DMS114 treated with DMSO at 0.1 percent for 48 hours (cell line): ENCODE data around the gene RAD51D.
"Not testable (repeated sequence)": the region's sequence is repeated elsewhere in the genome, so short reads cannot be mapped to it uniquely, and the experiment has no call there.

Experiments used
- DNase-seq: peaks from one replicate; lab custom pipeline; 2025; ENCODE audit not compliant: unreplicated experiment; lab: John Stamatoyannopoulos, UW

The RAD51D gene

DNA sequence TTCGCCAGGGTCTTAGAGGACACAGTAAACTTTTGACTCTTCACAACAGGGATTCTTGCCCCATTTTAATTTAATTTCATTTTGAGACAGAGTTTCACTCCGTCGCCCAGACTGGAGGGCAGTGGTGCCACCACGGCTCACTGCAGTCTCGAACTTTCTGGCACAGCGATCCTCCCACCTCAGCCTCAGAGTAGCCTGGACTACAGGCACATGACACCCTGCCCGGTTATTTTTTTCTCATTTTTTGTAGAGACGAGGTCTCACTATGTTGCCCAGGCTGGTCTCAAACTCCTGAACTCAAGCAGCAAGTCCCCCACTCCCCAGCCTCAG lies 22.8 kb upstream of the RAD51D start:
- DNase-seq, result no peak

- peak; percentile 64 for DNase-seq
Measured at GRCh38 chr17:35141681-35142466, 22.2 kb upstream of the RAD51D start, which contains the start of gene NLE1. Gene NLE1, minus strand, starts transcription at chr17:35142303. Its CDS starts 28 bp downstream, at chr17:35142275.

GRCh38 chr17:35138218-35138617 lies 18.6 kb upstream of the RAD51D start:
- DNase-seq, result no peak

DNA sequence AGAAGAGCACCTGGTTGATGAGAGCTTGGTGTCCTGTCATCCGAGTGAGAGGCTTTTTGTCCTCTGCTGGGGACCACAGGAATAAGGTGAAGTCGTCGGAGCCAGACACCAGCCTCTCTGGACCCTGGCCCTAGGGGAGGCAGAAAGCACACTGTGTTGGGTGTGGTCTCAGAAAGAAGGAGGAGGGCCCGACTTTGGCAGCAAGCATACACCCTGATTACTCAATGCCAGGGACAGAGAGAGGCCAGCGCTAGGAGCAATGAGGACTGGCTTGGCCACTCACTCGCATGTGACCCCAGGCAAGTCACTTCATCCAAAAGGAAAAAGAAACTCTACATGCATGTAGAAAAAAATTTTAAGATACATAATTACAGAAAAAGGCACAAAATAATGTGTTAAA lies 15.7 kb upstream of the RAD51D start:
- DNase-seq, result no peak

DNA sequence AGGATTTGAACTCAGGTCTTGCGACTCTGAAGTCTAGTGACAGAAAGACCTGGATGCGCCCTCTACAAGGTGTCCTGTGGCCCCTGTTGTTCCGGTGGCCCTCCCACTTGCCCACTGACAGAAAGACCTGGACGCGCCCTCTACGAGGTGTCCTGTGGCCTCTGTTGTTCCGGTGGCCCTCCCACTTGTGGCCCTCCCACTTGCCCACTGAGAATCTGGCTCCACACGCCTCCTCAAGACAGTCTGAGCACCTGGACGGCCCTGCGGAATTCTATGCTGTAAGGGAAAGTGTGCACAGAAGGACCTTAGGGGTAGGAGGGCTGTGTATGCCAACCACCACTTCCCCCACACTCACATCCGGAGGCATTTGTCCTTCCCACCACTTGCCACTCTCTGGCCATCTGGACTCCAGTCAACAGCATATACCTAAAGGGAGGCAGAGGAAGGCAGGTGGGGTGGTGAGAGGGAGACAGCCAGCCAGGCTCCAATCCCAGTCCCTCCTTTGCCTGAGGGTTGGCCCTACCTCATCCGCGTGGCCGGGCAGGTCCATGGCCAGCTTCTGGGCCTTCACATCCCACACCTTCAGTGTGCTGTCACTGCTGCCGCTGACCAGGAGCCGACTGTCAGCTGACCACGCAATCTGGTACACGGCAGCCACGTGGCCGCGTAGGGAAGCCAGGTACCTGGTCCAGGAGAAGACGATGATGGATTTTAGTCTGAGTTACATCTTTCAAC lies 13.3 kb upstream of the RAD51D start:
- no peak for DNase-seq

DNA sequence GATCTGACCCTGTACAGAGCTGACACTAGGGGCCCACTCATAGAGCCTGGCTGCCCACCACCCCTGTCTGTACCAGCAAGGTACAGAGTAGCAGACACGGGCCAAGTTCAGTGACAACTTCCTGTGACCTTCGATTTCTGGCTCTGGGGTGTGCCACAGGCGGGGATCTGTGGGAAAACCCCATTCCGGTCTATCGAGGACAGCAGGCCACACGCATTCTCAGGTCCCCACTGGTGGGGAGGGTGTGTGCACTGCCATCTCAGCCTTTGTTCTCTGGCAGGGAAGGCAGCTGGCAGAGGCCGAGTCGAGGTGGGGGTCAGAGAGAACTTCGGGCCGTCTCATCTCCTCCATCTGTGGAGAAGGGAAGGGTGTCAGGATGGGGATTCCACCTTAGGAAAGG lies 12.4 kb upstream of the RAD51D start:
- no peak for DNase-seq

- DNase-seq, result no peak
Measured at GRCh38 chr17:35130392-35130791, 10.7 kb upstream of the RAD51D start.

- DNase-seq, result no peak
Measured at GRCh38 chr17:35129973-35130351, 10.3 kb upstream of the RAD51D start.

- DNase-seq, result no peak
Measured at GRCh38 chr17:35129154-35129972, 9.7 kb upstream of the RAD51D start.

- no peak for DNase-seq
Measured at GRCh38 chr17:35127751-35128514, 8.3 kb upstream of the RAD51D start.

- no peak for DNase-seq
Measured at GRCh38 chr17:35121315-35121714, 1.7 kb upstream of the RAD51D start, which contains the start of gene FNDC8. Gene FNDC8, plus strand, starts transcription at chr17:35121615. Its CDS starts 79 bp downstream, at chr17:35121694.

- DNase-seq, result no peak
Measured at GRCh38 chr17:35117984-35118383, 1.7 kb downstream of the RAD51D start.

- no peak for DNase-seq
Measured at GRCh38 chr17:35116845-35117244, 2.8 kb downstream of the RAD51D start.

DNA sequence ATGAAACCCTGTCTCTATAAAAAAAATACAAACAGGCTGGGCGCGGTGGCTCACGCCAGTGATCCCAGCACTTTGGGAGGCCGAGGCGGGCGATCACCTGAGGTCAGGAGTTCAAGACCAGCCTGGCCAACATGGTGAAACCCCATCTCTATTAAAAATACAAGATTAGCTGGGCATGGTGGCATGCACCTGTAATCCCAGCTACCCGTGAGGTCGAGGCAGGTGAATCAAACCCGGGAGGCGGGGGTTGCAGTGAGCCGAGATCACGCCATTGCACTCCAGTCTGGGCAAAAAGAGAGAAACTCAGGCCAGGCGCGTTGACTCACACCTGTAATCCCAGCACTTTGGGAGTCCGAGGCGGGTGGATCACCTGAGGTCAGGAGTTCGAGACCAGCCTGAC lies 8.9 kb downstream of the RAD51D start:
- DNase-seq, result not testable (repeated sequence)

DNA sequence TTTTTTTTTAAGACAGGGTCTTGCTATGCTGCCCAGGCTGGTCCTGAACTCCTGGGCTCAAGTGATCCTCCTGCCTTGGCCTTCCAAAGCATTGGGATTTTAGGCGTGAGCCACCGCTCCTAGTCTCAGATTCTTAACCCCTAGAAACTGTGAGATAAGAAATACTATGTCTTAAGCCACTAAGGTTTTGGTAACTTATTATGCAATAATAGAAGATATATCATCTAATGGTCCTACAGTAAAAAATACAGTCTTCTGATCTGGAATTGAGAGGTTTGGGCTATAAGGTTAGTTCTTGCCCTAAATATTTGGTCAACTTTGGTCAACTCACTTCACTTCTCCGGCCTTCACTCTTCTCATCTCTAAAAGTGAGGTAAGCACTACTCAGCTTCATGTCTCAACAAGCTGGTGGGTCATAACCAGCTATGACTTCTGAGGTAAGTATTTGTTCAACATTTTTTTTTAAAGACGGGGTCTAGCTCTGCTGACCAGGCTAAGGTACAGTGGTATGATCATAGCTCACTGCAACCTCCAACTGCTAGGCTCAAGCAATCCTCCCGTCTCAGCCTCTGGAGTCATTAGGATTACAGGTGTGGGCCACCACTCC lies 14.7 kb downstream of the RAD51D start:
- no peak for DNase-seq

DNA sequence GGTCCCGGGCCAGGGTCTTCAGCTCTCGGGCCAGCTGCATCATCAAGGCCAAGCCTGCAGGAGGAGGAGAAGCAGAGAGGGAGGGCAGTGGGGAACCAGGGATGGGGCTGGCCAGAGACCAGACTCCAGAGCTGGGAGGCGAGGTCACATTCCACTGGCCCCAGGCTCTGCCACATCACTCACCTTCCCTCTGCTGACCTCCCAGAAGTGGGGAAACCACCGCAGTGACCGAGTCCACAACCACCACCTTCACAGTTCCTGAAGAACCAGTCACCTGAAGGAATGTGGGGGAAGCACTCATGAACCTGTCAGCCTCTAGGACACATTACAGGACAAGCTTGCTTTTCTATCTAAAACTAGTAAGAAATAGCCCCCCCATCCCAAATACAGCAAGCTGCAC lies 16.4 kb downstream of the RAD51D start:
- DNase-seq, result no peak

- DNase-seq, result no peak
Measured at GRCh38 chr17:35101725-35102124, 17.9 kb downstream of the RAD51D start.

DNA sequence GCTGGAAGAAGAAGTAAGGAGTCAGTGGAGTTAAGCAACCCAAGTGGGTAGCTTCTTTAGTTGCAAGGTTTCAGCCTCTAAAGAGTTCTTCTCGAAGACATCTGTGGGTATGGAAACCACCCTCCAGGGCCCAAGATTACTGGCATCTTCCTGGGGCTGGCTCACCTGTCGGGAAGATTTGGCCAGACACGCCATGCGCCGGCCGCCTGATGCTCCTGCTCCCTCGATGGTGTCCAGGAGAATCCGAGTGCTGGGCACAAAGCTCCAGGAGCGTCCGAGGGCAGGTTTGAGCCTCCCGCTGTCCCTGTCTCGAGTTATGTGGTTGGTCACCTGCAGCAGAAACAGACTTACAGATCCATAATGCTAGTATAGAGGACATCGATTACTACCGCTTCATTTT lies 18.6 kb downstream of the RAD51D start:
- no peak for DNase-seq

DNA sequence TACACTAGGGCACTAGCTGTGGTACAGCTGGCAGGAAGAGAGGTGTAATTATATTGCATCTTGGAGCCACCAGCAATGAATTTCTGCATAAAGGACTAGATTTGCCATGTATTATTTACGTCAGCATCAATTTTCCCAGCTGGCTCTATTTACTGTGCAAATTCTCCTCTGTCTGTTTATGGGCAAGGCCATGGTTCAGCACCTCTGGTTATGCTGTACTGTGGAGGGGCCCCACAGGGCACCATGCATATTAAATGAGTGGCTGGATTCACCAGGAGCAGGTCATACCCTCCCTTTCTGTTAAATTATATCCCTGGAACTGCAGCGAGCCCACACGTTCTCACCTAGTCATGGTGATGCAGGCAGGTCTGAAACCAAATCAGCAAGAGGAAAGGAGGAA lies 19.8 kb downstream of the RAD51D start:
- DNase-seq, result no peak

- no peak for DNase-seq
Measured at GRCh38 chr17:35097776-35098175, 21.9 kb downstream of the RAD51D start.
